T follicular helper cell (primary cell): ENCODE results near the gene ST3GAL3.

Source experiments
- DNase-seq: peaks from one replicate; pipeline ENCODE4 v3.0.0-alpha.2; 2020; ENCODE audit warnings: low read depth

Gene ST3GAL3

DNA sequence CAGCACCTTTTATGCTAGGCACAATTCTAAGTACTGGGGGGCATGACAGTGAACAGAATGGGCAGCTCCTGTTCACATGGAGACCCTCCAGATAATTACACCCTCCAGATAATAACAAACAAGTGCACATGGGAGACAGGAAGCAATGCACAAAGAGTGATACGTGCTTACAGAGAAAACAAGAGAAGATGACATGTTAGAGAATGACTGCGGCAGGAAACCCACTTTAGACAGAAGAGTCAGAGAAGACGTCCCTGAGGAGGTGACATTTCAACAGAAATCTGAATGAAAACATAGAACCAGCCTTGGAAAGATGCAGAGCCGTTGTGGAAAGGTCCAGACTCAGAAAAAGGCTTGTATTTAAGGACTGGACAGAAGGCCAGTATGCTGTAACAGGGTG is 171.5 kb downstream of the ST3GAL3 start:
- DNase-seq = no peak

DNA sequence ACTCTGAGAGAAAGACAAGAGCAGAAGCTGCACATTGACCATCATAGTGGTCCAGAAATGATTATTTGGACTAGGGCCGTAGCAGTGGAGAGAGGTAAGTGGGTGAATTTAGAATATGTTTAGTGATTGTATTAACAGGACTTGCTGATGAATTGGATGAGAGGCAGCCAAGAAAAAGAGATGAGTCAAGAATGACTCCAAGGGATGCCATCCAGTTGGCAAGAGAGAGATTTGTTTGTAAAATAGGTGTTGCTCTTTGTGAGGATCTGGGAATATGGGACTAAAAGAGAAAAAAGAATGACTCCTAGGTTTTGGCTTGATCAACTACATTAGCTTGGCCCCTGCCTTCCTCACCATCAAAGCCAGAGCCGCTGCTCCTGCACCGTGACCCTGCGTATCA is 172.1 kb downstream of the ST3GAL3 start:
- DNase-seq = no peak

DNA sequence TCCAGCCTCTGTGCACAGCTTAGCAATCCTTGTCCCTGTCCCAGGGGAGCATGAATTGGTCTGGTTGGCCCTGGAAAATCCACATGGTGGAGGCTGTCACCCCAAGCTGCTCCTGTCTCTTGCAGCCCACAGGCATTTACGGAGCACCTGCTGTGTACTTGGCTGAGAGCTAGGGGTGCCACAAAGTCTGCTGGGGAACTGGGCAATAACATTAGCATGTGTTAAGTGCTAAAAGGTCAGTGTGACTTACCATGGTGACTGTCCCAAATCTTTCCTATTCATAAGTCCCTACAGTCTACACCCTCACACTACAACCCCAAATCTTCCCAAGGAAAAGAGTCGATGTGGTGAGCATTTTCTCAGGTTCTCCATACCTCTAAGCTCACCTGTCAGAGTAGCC is 172.7 kb downstream of the ST3GAL3 start:
- DNase-seq = no peak

DNA sequence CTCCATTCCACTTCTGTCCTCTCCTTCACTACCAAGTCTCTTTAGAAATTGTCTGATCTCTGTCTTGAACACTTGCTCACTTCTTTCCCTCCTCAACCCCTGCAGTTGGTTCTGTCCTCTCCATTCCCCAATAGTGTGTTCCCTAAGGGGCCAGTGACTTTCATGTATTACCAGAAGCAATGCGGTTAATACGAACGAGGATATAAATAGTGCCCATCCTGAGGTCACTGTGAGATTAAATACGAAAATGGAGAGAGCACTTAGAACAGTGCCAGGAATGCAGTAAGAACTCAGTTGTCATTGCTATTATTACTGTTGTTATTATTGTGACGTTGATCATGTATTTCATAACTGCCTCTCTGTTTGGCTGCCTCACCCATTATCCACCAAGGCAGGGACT is 173.3 kb downstream of the ST3GAL3 start:
- DNase-seq = no peak

DNA sequence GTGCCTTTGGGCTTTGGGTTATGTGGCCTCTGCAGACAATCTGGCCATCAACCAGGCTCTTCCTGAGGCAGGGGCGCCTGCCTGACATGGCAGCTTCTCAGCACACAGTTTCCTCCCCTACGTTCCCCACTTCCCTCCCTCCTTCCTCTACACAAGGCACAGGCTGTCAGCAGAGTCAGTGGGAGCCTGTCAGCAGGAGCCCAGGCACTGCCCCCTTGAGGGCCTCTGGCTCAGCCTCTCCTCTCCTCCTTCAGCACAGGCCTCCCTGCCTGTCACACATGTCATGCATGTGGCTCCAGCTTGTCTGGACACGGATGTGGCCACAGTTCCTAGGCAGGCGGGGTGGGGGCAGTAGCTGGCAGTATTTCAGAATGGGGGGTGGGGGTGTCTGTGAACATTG is 174.1 kb downstream of the ST3GAL3 start:
- DNase-seq = no peak

DNA sequence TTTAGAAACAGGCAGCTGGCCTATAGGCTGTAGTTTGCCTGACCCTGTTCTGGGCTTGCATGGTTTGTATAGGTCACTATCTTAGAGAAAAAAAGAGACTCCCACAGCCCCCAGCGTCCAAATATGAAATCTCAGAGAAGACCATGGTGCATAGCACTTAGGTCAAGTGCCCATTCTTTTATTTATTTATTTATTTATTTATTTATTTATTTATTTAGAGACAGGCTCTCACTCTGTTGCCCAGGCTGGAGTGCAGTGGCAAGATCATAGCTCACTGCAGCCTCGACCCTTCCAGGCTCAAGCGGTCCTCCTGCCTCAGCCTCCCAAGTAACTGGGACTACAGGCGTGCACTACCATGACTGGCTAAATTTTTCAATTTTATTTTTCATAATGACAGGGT is 175.4 kb downstream of the ST3GAL3 start:
- DNase-seq = no peak

DNA sequence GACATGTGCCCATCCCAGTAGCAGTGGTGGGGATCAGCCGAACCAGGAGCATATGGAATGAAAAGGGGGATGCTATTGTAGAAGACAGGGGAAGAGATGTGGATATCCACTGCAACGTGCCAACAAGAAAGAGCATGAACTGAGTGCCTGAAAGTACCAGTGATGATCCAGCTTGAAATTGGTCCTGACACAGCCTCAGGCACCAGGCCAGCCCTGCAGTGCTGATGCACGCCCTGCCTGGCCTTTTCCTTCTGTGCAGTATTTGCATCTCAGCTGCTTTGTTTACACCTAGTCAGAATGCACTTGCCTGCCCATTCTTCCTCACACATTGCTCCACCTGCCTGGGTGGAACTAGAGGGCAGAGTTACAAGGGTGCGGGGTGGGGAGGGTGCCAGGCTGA is 176.0 kb downstream of the ST3GAL3 start:
- no peak for DNase-seq

DNA sequence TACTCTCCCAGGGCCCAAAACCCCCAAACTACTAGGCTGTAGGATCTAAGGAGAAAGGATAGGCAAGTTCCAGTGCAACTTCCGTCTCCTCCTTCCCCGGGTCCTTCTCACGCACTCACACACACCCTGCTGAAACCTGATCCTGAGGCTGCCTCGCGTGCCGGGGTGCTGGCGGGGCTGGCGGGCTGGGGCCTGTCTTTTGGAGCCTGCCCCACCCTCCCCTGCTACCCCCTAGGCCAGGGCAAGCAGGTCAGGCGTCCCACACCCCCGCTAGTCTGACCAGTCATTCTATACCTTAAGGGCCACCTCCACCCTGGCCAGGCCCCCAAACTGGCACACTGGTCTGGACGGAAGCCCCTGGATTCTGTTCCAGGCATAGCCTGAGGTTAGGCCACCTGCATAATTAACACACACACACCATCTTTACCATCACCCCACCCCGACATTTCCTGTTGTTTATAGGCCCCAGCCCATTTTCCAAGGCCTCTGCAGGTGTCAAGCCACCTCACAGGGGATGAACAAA is 178.0 kb downstream of the ST3GAL3 start:
- no peak for DNase-seq

DNA sequence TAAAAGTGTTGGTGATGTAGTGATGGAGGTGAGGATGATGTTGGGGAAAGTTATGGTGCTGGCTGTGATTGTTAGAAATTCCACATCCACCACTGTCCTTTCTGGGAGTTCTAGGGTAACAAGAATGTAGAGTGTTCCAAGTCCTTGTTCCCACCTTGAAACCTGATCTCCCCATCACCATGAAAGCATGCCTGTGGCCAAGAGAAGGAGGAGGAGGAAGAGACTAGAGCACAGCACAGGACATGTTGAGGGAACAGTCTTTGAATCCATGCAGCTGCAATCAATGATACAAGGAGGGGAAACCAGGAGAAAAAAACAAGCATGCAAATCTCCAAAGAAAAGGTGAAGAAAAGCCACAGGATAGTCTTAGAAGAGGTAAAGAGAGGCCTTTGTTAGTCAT is 180.4 kb downstream of the ST3GAL3 start:
- no peak for DNase-seq

DNA sequence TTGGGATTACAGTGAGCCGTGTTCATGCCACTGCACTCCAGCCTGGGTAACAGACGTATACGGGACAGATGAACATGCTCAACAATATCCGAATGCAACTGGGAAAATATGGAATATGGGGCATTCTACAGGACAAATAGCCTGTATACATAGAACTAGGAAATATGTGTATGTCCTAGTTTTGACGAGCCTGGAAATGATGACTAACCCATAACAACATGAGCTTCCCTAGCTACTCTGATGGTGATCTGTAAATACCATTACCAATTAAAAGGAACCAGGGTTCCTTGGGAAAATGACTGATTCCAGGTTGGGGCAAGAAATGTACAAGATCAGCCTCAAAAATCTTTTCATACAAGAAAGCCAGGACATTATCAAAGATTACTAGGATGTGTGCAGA is 183.5 kb downstream of the ST3GAL3 start:
- DNase-seq = no peak

DNA sequence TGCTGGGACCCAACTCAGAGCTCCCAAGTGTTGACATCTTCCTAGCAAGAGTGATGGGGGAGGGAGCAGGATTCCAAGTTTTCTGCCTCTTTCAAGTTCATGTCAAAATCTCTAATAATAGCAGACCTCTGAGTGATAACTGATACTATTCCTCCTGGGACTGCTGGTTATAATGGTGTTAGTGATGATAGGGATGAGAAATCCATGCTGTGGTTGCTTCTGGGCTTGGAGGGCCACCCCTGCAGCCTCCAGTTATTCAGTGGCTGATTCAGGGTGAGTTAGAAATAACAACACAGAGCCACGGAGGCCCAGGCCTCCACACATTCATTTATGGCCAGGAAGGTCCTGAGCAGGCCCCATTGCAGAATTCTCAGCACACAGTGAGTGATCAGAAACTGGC is 185.7 kb downstream of the ST3GAL3 start:
- no peak for DNase-seq

DNA sequence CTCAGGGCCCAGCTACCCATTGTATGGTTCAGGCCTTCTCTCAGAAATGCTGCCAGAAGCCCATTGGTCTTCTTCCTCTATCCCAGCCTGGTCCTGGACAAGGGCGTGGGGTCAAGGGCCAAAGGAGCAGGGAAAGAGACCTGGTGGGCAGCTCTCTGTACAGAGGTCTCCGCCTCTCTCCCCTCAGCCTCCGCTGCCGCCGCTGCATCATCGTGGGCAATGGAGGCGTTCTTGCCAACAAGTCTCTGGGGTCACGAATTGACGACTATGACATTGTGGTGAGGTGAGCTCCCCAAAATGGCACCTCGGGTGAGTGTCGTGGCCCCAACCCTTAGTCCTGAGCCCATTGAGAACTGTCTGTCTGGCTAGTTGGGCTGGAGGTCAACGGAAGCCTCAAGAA is 191.6 kb downstream of the ST3GAL3 start:
- no peak for DNase-seq

DNA sequence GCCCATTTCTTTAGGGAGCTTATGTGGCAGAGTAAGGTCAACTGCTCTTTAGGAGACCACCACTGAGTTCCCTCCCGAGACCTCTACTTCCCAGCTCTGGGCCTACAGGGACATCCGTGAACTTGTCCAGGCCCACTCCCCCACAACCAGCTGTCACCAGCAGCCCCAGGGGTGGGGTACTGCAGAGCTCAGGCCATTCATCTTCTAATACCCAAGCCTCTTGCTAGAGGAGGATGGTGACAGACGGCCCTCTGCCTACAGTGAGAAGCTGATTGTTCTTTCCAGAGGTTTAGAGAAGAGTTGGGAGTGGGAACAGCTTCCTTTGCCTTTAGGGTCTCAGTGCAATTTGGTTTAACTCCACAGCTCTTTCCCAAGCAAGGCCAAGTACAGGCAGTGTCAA is 193.1 kb downstream of the ST3GAL3 start:
- DNase-seq = no peak

DNA sequence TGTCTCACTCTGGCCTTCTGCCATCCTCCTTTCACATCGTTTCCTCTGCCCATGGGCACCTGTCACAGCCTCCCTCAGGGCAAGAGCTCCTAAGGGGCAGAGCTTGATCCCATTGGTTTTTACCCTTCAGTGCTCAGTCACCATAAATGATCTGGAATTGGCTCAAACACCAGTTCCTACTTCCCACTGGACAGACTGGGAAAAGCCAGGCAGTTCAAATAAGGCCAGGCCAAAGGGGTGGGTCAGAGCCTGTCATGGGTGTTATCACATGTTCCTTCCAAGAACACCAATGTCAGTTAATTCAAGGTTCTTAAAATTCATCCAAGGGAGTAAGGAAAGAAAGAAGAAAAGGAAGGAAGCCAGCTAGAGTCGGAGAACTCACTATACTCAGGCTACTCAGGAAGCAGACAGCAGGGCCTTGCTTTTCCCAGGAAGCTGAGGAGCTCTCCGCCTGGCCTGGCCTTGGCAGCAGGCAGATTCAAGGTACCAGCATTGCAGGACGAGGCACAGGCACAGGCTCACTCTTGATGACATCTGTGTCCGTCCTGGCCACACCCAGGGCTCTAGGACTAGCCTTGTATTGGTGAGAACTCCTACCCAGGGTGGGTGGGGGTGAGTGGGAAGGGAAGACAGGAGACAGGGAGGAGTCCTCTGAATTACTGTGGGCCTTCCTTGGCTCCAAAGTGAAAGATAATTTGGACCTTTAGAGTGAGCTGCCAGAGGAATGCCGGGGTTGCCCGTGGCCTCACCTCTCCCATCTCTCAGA is 194.0 kb downstream of the ST3GAL3 start:
- no peak for DNase-seq

DNA sequence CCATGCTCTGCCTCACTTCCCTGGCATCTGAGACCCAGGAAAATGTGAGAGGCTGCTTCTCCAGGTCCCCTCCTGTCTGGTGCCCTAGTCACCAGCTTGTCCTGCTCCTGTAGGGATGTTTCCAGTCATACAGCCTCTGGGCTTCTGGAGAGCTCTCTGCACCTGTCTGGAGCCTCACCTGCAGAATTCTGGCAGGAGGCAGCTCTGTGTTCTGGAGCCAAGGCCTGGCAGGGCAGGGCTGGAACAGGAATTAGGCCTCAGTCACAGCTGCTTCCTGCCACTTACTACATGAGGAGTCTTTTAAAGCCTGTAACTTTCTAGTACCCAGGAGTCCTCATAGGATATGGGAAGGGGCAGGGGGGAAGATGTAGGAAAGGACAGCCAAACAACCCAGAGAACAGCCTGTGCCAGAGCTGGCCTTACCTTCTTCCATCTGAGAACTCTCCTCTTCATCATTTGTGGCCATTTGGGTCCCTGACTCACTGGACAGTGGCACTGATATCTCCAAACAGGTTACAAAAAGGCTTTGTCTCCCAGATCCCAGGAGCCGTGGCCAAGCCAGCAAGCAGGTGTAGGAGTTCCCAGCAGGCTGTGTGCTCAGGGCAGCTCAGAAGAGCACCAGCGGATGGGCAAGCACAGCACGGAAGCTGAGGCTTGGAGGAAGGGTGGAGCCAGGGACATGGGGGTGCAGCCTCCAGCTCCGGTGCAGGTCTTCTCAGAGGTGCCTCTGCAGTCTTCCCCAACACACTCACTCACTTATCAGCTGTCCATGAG is 194.9 kb downstream of the ST3GAL3 start:
- DNase-seq = no peak

DNA sequence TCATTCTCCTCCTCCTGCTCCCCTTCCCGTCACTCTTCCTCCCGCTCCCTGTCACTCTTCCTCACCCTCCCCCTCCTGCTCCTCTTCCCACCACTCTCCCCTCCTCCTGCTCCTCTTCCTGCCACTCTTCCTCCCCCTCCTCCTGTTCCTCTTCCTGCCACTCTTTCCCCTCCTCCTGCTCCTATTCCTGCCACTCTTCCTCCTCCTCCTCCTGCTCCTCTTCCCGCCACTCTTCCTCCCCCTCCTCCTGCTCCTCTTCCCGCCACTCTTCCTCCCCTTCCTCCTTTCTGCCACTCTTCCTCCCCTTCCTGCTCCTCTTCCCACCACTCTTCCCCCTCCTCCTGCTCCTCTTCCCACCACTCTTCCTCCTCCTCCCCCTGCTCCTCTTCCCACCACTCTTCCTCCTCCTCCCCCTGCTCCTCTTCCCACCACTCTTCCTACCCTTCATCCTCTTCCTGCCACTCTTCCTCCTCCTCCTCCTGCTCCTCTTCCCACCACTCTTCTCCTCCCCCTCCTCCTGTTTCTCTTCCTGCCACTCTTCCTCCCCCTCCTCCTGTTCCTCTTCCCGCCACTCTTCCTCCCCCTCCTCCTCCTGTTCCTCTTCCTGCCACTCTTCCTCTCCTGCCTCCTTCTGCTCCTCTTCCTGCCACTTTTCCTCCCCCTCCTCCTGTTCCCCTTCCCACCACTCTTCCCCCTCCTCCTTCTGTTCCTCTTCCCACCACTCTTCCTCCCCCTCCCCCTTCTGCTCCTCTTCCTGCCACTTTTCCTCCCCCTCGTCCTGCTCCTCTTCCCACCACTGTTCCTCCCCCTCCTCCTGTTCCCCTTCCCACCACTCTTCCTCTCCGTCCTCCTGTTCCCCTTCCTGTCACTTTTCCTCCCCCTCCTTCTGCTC is 197.6 kb downstream of the ST3GAL3 start:
- DNase-seq = no peak

DNA sequence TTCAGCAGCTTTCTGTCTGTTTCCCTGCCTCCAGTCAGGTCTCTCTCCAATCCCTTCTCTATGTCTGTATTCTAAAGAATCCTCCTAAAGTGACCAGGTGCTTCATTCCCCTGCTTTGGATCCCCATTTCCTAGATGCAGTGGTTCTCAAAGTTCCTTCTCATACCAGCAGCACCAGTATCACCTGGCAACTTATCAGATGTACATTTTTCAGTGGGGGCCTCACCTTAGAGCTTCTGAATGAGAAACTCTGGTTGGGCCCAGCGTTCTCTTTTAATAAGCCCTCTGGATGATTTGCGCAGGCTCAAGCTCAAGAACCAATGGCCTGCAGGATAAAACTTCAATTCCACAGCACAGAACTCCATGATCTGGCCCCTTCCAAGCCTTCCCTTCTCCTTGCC is 200.9 kb downstream of the ST3GAL3 start:
- DNase-seq = no peak

DNA sequence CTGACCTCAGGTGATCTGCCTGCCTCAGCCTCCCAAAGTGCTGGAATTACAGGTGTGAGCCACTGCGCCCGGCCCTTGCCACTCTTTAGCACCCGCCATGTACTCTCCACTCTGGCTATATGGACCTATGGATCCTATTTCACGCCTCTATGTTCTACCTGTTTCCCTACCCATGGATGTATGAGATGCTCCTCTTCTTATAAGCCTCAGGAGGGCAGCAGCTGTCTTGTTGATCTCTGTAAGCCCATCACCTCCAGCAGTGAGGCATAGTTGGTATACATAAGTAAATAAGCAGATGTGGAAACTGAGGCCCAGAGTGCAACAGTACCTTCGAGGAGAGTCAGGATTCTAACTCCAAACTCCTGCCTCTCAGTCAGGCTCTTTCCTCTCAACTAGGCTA is 201.5 kb downstream of the ST3GAL3 start:
- no peak for DNase-seq

DNA sequence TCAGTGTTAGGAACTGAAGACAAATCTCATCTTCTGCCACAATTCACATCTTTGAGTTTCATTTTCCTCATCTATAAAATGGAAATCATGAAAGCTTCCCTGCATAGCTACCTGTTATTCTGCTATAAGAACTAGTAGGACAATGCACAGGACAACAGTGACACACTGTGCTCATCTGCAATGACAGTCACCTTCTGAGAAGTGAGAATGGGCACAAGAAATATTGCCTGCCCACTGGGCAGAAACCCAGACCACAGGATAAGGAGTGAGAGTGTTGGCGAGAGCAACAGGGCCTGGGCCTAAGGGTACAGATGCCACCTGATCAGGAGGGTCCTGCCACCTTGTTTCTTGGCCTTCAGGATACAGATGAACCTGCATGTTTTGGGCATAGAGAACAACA is 203.0 kb downstream of the ST3GAL3 start:
- no peak for DNase-seq

DNA sequence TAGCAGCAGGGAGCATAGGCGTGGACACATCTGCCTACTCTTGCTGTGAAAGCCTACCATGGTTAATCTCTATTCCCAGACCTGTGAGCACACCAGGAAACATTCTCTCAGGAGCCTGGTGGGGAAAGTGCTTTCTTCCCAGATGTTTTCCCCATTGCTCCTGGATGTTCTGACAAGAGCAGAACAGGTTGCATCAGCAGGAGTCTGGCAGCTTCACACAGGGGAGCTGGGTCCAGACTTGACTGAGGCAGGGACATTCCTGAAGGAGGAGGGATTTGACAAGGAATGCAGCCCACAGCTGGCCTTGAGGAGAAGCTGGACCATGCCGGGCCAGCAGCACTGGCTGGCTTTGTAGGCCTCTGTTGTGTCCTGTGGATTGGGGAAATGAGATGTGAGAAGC is 205.3 kb downstream of the ST3GAL3 start:
- DNase-seq = no peak

DNA sequence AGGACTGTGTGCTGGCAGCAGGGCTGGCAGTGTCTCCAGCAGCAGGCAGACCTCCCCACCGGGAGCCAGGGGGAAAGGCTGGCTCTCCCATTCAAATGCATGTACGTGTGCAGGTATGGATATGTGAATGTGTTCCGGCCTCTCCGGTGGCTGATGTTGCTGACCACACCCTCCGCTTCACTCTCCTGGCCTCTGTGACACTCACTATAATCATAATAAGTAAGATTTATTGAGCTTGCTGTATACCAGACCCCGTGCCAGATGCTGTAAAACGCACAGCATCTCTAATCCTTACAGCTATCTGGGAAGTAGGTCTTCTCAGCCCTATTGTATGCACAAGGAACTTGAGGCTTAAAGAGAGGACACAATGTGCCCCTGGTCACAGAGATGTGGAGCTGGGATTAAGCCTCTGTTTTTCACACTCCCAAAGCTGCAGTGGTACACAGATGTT is 205.7 kb downstream of the ST3GAL3 start:
- no peak for DNase-seq

DNA sequence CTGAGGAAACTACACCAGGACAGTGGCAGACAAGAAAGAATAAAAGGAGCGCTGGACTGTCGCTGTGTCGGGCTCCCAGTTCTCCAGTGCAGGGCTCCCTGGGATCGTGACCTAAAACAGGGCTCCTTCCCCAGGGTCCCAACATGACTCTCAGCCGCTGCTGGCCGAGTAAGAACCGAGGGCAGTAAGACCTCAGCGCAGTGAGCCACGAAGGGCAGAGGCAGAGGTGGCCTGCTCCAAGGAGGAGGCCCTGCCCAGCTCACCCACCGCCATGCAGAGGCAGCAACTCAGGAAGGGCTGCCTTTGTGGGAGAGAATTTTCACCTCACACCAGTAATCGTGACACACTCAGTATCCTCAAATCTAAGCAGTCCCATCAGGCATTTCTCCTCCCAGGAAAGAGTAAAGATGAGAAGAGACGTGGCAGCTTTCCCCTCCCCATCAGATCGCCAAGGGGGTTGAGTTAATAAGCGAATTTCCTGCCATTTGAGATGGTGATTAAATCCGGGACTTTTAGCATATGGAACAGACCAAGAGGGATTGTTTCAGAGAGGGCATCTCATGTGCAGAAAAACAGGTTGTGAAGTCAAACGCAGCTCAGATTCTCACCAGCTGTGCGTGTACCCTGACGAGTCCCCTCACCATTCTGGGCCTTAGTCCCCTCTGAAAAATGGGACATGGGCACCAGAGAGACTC is 206.5 kb downstream of the ST3GAL3 start:
- DNase-seq = no peak
